Type B pancreatic cell (in vitro differentiated cells): ENCODE data around the gene ABHD8. TPM values are rescaled to one million over a fixed set of nuclear protein-coding genes. Genes with fewer than 3 reads are reported as not detected.

Experiments
- DNase-seq: peaks from one replicate; pipeline ENCODE4 v3.0.0; 2021; ENCODE audit warnings: mixed read lengths; ENCODE audit not compliant: unreplicated experiment; ENCODE audit errors: extremely low spot score
- H3K27ac Mint-ChIP-seq: 2 replicates; pipeline ENCODE4 v1.8.0; 2021; ENCODE audit warnings: mild to moderate bottlenecking, mixed read lengths
- H3K27me3 Mint-ChIP-seq: 2 replicates; pipeline ENCODE4 v1.8.0; 2021; ENCODE audit warnings: mixed read lengths
- H3K36me3 Mint-ChIP-seq: 2 replicates; pipeline ENCODE4 v1.8.0; 2021; ENCODE audit warnings: mixed read lengths
- H3K4me1 Mint-ChIP-seq: one replicate; pipeline ENCODE4 v1.8.0; 2021; ENCODE audit warnings: mixed read lengths; ENCODE audit not compliant: unreplicated experiment
- H3K4me3 Mint-ChIP-seq: 2 replicates; pipeline ENCODE4 v1.8.0; 2021; ENCODE audit warnings: mild to moderate bottlenecking, mixed read lengths
- H3K9me3 Mint-ChIP-seq: 2 replicates; pipeline ENCODE4 v1.8.0; 2021; ENCODE audit warnings: mixed read lengths
- CTCF ChIP-seq: fragments of 200-600 bp; sonication (generic); conservative IDR thresholded peaks from 2 replicates; pipeline ENCODE4 v1.5.0; 2021; ENCODE audit warnings: antibody characterized with exemption, mild to moderate bottlenecking
- total RNA-seq: library from RNA; stranded (reverse); gene quantifications from 2 replicates; pipeline ENCODE4 v1.2.1, GENCODE V29; 2021; ENCODE audit warnings: low replicate concordance

The ABHD8 gene
- total RNA-seq, 1 donor from 2014 or later: 14.3 TPM

DNA sequence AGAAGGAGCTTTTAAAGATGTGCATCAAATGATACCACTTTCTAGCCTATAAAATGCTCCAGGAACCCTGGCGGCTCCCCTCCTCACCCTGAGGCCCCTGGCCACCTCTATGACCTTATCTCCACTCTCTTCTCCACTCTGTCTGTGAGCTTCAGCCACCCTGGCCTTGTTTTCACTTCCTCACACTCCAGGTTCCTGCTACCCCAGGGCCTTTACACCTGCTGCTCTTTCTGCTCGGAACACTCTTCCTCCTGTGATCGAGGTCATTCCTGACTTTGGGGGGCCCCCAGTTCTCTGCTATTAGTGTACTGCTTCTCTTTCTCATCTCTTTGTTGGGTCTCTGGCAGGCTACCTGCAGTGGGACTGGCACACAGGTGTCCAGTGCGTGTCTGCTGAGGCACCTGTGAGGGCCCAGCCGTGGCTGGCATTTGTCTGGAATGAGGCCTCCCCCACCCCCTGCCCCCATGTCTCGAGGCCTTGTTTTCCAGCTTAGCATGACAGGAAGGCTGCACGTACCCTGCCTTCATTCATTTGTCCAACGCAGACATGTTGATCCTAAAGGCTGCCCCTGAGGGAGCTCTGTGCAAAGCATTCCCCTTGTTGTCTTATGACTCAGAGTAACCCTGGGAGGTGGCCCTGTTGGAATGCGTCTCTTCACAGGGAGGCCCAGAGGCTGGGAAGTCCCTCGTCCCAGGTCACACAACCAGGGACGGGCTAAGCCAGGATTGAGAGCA is 8.4 kb upstream of the ABHD8 start:
- H3K4me1 Mint-ChIP-seq: peaks cover 23% of the 10 kb centered on the region
- H3K36me3 Mint-ChIP-seq: peaks cover 13% of the 10 kb centered on the region
- H3K4me3 Mint-ChIP-seq: peak overlapping the region; percentile 85
- H3K27ac Mint-ChIP-seq: peak overlapping the region; percentile 95
- no peak for DNase-seq
- H3K9me3 Mint-ChIP-seq: no peaks in the 10 kb centered on the region
- TF ChIP-seq CTCF: no peak
- H3K27me3 Mint-ChIP-seq: no peaks in the 10 kb centered on the region

GRCh38 chr19:17309965-17310461 is 6.8 kb upstream of the ABHD8 start:
- Mint-ChIP-seq H3K36me3 (peaks cover 7% of the 10 kb centered on the region), H3K4me1 (peaks cover 24% of the 10 kb centered on the region), H3K4me3 (peak overlapping the region; percentile 99), H3K9me3 (no peaks in the 10 kb centered on the region), H3K27me3 (no peaks in the 10 kb centered on the region), H3K27ac (peak overlapping the region; percentile 96)
- TF ChIP-seq CTCF: no peak
- no peak for DNase-seq

DNA sequence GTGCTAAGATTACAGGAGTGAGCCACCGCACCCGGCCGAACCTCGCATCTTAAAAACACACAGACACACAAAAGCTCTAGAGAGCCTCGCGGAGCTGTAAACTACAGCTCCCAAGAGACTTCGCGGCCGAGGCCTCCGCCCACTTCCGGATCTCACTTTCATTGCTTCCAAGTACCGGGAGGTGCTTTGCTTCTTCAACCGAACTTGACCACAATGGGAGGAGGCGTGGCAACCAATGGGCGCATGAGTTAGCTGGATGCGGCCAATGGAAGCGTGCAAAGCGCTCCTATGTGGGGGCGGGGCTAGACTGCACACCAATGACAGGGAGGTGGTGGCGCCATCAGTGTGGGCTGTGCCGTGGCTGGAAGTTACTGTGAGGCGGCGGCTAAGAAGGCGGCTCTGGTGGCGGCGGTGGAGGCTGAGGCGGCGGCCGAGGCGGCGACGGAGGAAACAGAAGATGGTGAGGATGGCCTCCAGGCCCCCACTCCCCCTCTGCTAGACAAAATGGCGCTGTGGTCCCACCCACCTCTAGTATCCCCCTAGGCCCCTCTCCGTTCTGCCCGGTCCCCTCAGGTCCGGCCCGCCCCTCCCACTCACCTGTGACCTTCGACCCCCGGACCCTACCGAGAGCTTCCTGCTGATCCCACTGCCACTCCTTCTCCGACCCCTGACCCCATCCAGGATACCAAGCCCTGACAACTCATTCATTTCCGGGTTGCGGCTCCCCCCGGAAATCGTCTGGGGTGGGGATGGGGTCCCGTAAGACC is 6.2 kb upstream of the ABHD8 start, which contains the start of gene DDA1:
Gene DDA1, plus strand, starts transcription at position 366 of the 767 bp plus-strand sequence. Its CDS starts 92 bp downstream, at position 458.
- Mint-ChIP-seq H3K4me1 (peaks cover 28% of the 10 kb centered on the region), H3K4me3 (peak within 1 kb of the TSS; percentile 99), H3K9me3 (no peaks in the 10 kb centered on the region)

GRCh38 chr19:17307876-17308377 is 4.7 kb upstream of the ABHD8 start:
- Mint-ChIP-seq H3K27me3 (no peaks in the 10 kb centered on the region), H3K36me3 (peaks cover 7% of the 10 kb centered on the region), H3K27ac (peak overlapping the region; percentile 95), H3K9me3 (no peaks in the 10 kb centered on the region), H3K4me1 (peaks cover 28% of the 10 kb centered on the region), H3K4me3 (peak overlapping the region; percentile 92)
- TF ChIP-seq CTCF: no peak
- DNase-seq: no peak

More for the DNA sequence above, 6.2 kb upstream of the ABHD8 start, which contains the start of gene DDA1:
- H3K27me3 Mint-ChIP-seq: no peaks in the 10 kb centered on the region
- H3K27ac Mint-ChIP-seq: peak within 1 kb of the TSS; percentile 96
- peak; percentile 97 for DNase-seq
- TF ChIP-seq CTCF: no peak
- peaks cover 7% of the 10 kb centered on the region for H3K36me3 Mint-ChIP-seq

DNA sequence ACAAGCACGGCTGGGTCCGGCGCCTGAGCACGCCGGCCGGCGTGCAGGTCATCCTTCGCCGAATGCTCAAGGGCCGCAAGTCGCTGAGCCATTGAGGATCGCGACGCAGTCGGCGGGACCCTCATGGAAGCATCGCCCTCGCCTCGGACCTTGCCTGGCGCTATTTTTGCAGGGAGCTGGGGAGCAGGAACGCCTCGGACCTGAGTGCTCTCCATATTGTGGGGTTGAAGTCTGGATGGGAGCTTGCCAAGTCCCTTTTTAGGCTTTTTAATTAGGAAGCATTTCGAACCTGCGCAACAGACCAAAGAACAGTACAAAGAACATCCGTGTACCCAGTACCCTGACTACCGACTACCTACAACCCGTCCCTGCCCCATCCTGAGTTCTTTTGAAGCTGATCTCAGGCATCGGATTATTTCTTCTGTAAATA is 3.1 kb upstream of the ABHD8 start:
- Mint-ChIP-seq H3K4me3 (peak overlapping the region; percentile 92), H3K27me3 (no peaks in the 10 kb centered on the region), H3K27ac (peak overlapping the region; percentile 72), H3K9me3 (no peaks in the 10 kb centered on the region), H3K4me1 (peaks cover 33% of the 10 kb centered on the region), H3K36me3 (peaks cover 4% of the 10 kb centered on the region)
- peak; percentile 70 for DNase-seq
- TF ChIP-seq CTCF: no peak
